Measurements from ENCODE around the gene MKNK1.
"Not testable (repeated sequence)": the region's sequence is repeated elsewhere in the genome, so short reads cannot be mapped to it uniquely, and the experiment has no call there.

MKNK1 gene

GRCh38 chr1:46603858-46604549 lies at the start of gene MKNK1:
Gene MKNK1 (minus strand): TSS chr1:46604268. CDS start chr1:46583327, 20,941 bp downstream.
- TF ChIP-seq POLR2A (IDR thresholded peaks at IDR 0.05; ENCODE audit: low read length) (peak; percentile 89), GATA1 (IDR thresholded peaks at IDR 0.05; ENCODE audit: low read depth, low read length) (no peak)
- peak; percentile 96 to 98 for DNase-seq

DNA sequence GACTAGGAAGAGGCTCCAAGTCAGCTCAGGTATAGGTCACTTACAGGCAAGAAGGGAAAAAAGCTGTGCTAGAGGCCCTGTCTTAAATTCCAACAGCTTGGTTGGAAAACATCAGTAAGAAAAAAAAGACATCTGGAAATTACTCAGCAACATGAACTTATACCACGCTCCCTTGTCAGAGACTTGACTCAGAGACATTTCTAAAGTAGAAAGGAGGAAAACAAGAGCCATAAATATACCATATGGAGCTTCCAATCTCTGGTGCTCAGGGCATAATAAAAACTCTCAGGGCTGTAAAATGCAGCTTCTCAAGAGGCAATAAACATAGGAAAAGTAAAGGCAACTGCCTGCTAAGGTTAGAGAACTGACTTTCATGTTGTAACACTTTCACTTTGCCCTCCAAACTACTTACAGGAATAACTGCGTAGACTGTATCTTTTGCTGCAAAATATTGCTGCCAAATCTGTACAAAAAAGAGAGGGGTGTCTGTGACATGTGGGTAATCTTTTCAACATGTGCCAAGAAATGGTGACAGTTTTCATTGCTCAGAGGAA lies 49.4 kb upstream of the MKNK1 start:
- DNase-seq = no peak
- TF ChIP-seq GATA1 (IDR thresholded peaks at IDR 0.05; ENCODE audit: low read depth, low read length) = no peak
- TF ChIP-seq POLR2A (IDR thresholded peaks at IDR 0.05; ENCODE audit: low read length) = no peak

DNA sequence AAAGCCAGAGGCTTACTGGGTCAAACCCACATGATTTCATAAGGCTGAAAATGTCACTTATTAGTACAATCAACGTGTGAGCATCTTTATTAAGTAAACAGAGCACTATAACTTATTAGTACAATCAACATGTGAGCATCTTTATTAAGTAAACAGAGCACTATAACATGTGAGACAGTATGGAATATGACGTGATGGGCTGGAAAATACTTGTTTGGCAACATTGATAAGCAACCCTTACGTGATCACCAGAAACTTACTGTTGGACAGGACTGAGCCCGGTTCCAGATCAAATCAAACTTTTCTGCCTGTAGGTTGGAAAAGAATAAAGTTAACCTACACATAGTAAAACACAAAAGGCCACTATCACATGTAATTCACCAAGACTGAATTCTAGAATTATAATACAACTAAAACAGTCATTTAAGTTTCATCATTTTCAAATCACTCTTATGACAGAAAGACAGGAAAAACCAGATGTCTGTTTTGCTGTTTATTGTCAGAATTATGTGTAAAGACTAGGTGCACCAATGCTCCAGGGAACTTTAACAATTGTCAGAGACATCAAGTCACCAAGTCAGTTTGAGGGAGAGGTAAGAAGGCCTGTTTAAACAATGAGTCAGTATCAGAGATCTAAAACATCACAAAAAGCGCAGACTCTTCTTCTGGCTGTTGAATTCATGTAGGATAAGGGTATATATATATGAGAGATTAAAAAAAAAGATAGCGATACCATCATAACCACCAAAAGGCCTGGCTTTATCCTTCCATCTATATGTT lies 48.4 kb upstream of the MKNK1 start:
- TF ChIP-seq POLR2A (IDR thresholded peaks at IDR 0.05; ENCODE audit: low read length) = no peak
- DNase-seq = no peak

DNA sequence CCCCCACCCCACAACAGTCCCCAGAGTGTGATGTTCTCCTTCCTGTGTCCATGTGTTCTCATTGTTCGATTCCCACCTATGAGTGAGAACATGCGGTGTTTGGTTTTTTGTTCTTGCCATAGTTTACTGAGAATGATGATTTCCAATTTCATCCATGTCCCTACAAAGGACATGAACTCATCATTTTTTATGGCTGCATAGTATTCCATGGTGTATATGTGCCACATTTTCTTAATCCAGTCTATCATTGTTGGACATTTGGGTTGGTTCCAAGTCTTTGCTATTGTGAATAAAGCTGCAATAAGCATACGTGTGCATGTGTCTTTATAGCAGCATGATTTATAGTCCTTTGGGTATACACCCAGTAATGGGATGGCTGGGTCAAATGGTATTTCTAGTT lies 47.1 kb upstream of the MKNK1 start:
- not testable (repeated sequence) for DNase-seq

DNA sequence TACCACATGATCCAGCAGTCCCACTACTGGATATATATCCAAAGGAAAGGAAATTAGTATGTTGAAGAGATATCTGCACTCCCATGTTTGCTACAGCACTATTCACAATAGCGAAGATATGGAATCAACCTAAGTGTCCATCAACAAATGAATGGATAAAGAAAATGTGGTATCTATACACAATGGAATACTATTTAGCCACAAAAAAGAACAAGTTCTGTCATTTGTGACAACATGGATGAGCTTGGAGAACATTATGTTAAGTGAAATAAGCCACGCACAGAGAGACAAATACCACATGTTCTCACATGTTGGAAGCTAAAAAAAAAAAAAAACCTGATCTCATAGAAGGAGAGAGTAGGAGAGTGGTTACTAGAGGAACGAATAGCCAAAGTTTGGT lies 46.4 kb upstream of the MKNK1 start:
- TF ChIP-seq GATA1 (IDR thresholded peaks at IDR 0.05; ENCODE audit: low read depth, low read length) (no peak), POLR2A (IDR thresholded peaks at IDR 0.05; ENCODE audit: low read length) (no peak)
- DNase-seq = no peak

- DNase-seq = no peak
- TF ChIP-seq POLR2A (IDR thresholded peaks at IDR 0.05; ENCODE audit: low read length) (no peak), GATA1 (IDR thresholded peaks at IDR 0.05; ENCODE audit: low read depth, low read length) (no peak)
These were observed 45.7 kb upstream of the MKNK1 start for GRCh38 chr1:46649764-46650163.

DNA sequence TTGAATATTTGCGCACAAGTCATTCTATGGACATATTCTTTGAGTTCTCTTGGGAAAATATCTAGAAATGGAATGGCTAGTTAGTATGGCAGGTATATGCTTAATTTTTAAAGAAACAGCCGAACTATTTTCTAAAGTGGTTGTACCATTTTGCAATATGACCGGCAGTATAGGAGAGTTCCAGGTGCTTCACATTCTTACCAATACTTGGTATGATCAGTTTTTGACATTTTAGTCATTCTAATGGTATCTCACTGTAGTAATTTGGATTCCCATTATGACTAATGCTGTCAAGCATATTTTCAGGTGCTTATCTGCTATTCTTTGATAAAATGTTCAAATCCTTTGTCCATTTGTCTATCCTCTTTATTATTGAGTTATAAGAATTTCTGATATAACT lies 43.5 kb upstream of the MKNK1 start:
- TF ChIP-seq GATA1 (IDR thresholded peaks at IDR 0.05; ENCODE audit: low read depth, low read length) (no peak), POLR2A (IDR thresholded peaks at IDR 0.05; ENCODE audit: low read length) (no peak)
- no peak for DNase-seq

GRCh38 chr1:46646844-46647243 lies 42.8 kb upstream of the MKNK1 start:
- TF ChIP-seq GATA1 (IDR thresholded peaks at IDR 0.05; ENCODE audit: low read depth, low read length) (no peak), POLR2A (IDR thresholded peaks at IDR 0.05; ENCODE audit: low read length) (no peak)
- no peak for DNase-seq

GRCh38 chr1:46646331-46646730 lies 42.3 kb upstream of the MKNK1 start:
- TF ChIP-seq POLR2A (IDR thresholded peaks at IDR 0.05; ENCODE audit: low read length) (no peak), GATA1 (IDR thresholded peaks at IDR 0.05; ENCODE audit: low read depth, low read length) (no peak)
- no peak for DNase-seq

DNA sequence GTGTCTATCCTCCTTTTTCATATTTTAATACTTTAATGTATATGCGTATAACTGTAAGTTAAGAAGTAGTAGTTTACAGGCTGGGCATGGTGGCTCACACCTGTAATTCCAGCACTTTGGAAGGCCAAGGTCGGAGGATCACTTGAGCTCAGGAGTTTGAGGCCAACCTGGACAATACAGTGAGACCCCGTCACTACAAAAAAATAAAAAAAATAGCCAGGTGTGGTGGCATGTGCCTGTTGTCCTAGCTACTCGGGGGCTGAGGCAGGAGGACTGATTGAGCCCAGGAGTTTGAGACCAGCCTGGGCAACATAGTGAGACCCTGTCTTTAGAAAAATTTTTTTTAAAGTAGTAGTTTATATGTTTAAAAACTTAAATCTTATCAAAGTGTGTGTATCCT lies 41.7 kb upstream of the MKNK1 start:
- no peak for TF ChIP-seq GATA1 (IDR thresholded peaks at IDR 0.05; ENCODE audit: low read depth, low read length)
- no peak for TF ChIP-seq POLR2A (IDR thresholded peaks at IDR 0.05; ENCODE audit: low read length)
- no peak for DNase-seq

GRCh38 chr1:46643368-46643775 lies 39.3 kb upstream of the MKNK1 start:
- no peak for TF ChIP-seq GATA1 (IDR thresholded peaks at IDR 0.05; ENCODE audit: low read depth, low read length)
- no peak for TF ChIP-seq POLR2A (IDR thresholded peaks at IDR 0.05; ENCODE audit: low read length)
- DNase-seq = no peak

DNA sequence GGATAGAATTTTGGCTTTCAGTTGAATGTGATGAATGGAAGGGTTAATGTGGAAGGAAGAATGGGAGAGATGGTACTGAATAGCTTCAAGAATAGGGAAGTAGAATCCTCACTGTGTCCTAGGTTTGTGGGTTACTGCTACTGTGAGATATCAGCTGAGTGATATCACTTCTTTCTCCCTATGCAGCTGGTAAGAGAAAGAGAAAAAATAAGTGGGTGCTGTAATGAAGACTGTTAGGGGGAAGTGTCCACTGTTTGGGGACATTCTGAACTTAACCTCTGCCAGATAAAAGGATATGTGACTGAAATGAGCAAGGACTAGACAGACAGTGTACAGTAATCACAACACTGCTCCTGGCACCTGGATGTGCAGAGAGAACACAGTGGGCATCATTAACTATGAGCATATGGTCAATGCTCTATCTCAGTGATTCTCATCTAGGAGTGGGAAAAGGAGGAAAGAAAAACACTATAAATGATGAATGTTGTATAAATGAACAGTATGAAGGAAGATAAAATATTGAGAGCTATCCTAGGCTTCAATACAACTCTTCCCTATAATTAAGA lies 38.1 kb upstream of the MKNK1 start:
- no peak for DNase-seq
- no peak for TF ChIP-seq POLR2A (IDR thresholded peaks at IDR 0.05; ENCODE audit: low read length)
- TF ChIP-seq GATA1 (IDR thresholded peaks at IDR 0.05; ENCODE audit: low read depth, low read length) = no peak

- TF ChIP-seq GATA1 (IDR thresholded peaks at IDR 0.05; ENCODE audit: low read depth, low read length) (no peak), POLR2A (IDR thresholded peaks at IDR 0.05; ENCODE audit: low read length) (no peak)
- DNase-seq = no peak
These were observed 35.5 kb upstream of the MKNK1 start for GRCh38 chr1:46639547-46639946.

DNA sequence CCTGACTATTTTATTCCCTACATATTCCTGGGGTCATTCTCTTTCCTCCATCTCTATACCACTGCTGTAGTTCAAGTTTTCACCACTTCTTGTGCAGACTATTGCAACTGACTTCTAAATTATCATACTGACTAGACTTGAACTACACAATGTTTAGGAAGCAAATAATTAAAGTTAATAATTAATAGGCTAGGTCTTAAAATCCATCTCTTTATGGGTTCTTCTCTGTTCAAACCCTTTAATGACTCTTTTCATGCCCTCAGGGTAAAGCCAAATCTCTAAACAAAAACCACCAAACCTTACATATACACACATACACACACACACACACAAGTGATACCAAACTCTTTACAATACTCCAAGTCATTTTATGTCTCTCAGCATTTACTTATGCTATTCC lies 34.9 kb upstream of the MKNK1 start:
- no peak for DNase-seq
- TF ChIP-seq GATA1 (IDR thresholded peaks at IDR 0.05; ENCODE audit: low read depth, low read length) (no peak), POLR2A (IDR thresholded peaks at IDR 0.05; ENCODE audit: low read length) (no peak)
